Breast epithelium (tissue), 4 donors: Measurements from ENCODE around the gene ZDHHC16. TPM values are rescaled to one million over a fixed set of nuclear protein-coding genes. Genes with fewer than 3 reads are reported as not detected.
A peak's percentile ranks its signal among the peaks of the same experiment; 100 is the strongest.

Source experiments
- DNase-seq, 2 donors: peaks; one replicate each; pipeline ENCODE4 v3.0.0-alpha.2; 2019; ENCODE audit warnings: low spot score in 2 of 2
- H3K27ac ChIP-seq, 2 donors: fragments of 200-600 bp; sonication (generic) in 1 of 2; one replicate each; pipeline ENCODE4 v1.5.1; 2016 to 2019; ENCODE audit warnings: mild to moderate bottlenecking in 1 of 2
- H3K27me3 ChIP-seq, 2 donors: fragments of 200-600 bp; sonication (generic) in 1 of 2; one replicate each; pipeline versions ENCODE4 v1.5.1 to v1.6.0; 2017 to 2019; ENCODE audit warnings: control low read depth in 1 of 2, mild to moderate bottlenecking in 1 of 2
- H3K36me3 ChIP-seq: fragments of 200-600 bp; one replicate; pipeline ENCODE4 v1.5.1; 2019
- H3K4me1 ChIP-seq, 2 donors: fragments of 200-600 bp; sonication (generic); one replicate each; pipeline ENCODE4 v1.5.1; 2016 to 2019; ENCODE audit warnings: control low read depth in 1 of 2
- H3K4me3 ChIP-seq, 3 donors: fragments of 200-600 bp; sonication (generic); 1 replicate in 2 of 3; 2 replicates in 1 of 3; pipeline ENCODE4 v1.5.1; 2016 to 2019; ENCODE audit warnings: mild to moderate bottlenecking in 3 of 3, moderate library complexity in 2 of 3
- H3K9me3 ChIP-seq, 2 donors: fragments of 200-600 bp; sonication (generic) in 1 of 2; one replicate each; pipeline ENCODE4 v1.5.1; 2016 to 2019; ENCODE audit warnings: control low read depth in 1 of 2
- CTCF ChIP-seq, 3 donors: fragments of 450-650 bp; IDR thresholded peaks; one replicate each; pipeline ENCODE4 v1.5.1; 2016 to 2017; ENCODE audit warnings: antibody characterized with exemption in 3 of 3, mild to moderate bottlenecking in 3 of 3, moderate library complexity in 3 of 3
- POLR2A ChIP-seq: fragments of 450-650 bp; IDR thresholded peaks from one replicate; pipeline ENCODE4 v1.6.1; 2016; ENCODE audit warnings: antibody characterized with exemption, mild to moderate bottlenecking, moderate library complexity
- POLR2AphosphoS5 ChIP-seq, 3 donors: sonication (generic); formaldehyde crosslinking; IDR thresholded peaks; one replicate each; pipeline ENCODE4 v1.6.1; 2017; ENCODE audit warnings: antibody characterized with exemption in 3 of 3
- intact Hi-C: fragments of 100-400 bp; cut with DNase I; formaldehyde crosslinking; loops from one replicate; pipeline ENCODE4 v1.15.1; 2023; ENCODE audit warnings: low total_unique reads
- total RNA-seq, 3 donors: library from RNA; depleted of rRNA; stranded (reverse); fragments of >200 nt; gene quantifications; one replicate each; pipeline ENCODE4 v1.1.0, GENCODE V29; 2016

ZDHHC16 gene
- total RNA-seq, 3 donors from 2014 or later = 21.6 to 53.1 (median 44.6) TPM

GRCh38 chr10:97459111-97459510 lies 13.1 kb downstream of the ZDHHC16 start:
- peaks cover 11% of the 10 kb centered on the region for H3K36me3 ChIP-seq
- no peak overlapping the region for H3K27ac ChIP-seq
- no peak for TF ChIP-seq CTCF (IDR thresholded peaks at IDR 0.05)
- no peak for TF ChIP-seq POLR2AphosphoS5 (IDR thresholded peaks at IDR 0.05)
- TF ChIP-seq POLR2A = no peak
- intact Hi-C loops = no loop called here
- H3K27me3 ChIP-seq = no peaks in the 10 kb centered on the region
- H3K4me1 ChIP-seq = no peaks in the 10 kb centered on the region
- no peaks in the 10 kb centered on the region for H3K9me3 ChIP-seq
- no peak overlapping the region for H3K4me3 ChIP-seq
- DNase-seq = no peak

- TF ChIP-seq POLR2AphosphoS5 (IDR thresholded peaks at IDR 0.05) (no peak), POLR2A (no peak), CTCF (IDR thresholded peaks at IDR 0.05) (no peak)
- Histone ChIP-seq H3K4me1 (no peaks in the 10 kb centered on the region), H3K27ac (no peak overlapping the region), H3K36me3 (peaks cover 11% of the 10 kb centered on the region), H3K27me3 (no peaks in the 10 kb centered on the region), H3K4me3 (no peak overlapping the region), H3K9me3 (no peaks in the 10 kb centered on the region)
- intact Hi-C loops = loop anchor here (10.0 kb wide), 1 partner anchor 85 kb away; no protein-coding TSS in a partner anchor
- DNase-seq = no peak
Measured at GRCh38 chr10:97459933-97460332, 14.0 kb downstream of the ZDHHC16 start.

GRCh38 chr10:97462309-97462708 lies 16.3 kb downstream of the ZDHHC16 start:
- H3K36me3 ChIP-seq = peaks cover 11% of the 10 kb centered on the region
- intact Hi-C loops = loop anchor here (10.0 kb wide), 1 partner anchor 82 kb away; no protein-coding TSS in a partner anchor
- H3K27ac ChIP-seq = peak overlapping the region in 1 of 2 donors; percentile 12
- DNase-seq = no peak
- no peak overlapping the region for H3K4me3 ChIP-seq
- H3K27me3 ChIP-seq = no peaks in the 10 kb centered on the region
- no peaks in the 10 kb centered on the region for H3K4me1 ChIP-seq
- H3K9me3 ChIP-seq = no peaks in the 10 kb centered on the region
- TF ChIP-seq POLR2AphosphoS5 (IDR thresholded peaks at IDR 0.05) (no peak), CTCF (IDR thresholded peaks at IDR 0.05) (no peak), POLR2A (no peak)

- Histone ChIP-seq H3K9me3 (no peaks in the 10 kb centered on the region), H3K27ac (peak overlapping the region; percentile 48 to 65), H3K36me3 (peaks cover 11% of the 10 kb centered on the region), H3K4me3 (no peak overlapping the region), H3K4me1 (no peaks in the 10 kb centered on the region), H3K27me3 (no peaks in the 10 kb centered on the region)
- no peak for DNase-seq
- intact Hi-C loops = loop anchor here (10.0 kb wide), 1 partner anchor 81 kb away; no protein-coding TSS in a partner anchor
- TF ChIP-seq CTCF (IDR thresholded peaks at IDR 0.05) (peak; percentile 68 to 90 (median 88)), POLR2A (no peak), POLR2AphosphoS5 (IDR thresholded peaks at IDR 0.05) (peak; percentile 36 to 61 (median 55))
Measured at GRCh38 chr10:97463363-97464132, 17.6 kb downstream of the ZDHHC16 start.

- DNase-seq = no peak
- no peaks in the 10 kb centered on the region for H3K9me3 ChIP-seq
- TF ChIP-seq POLR2A = no peak
- TF ChIP-seq CTCF (IDR thresholded peaks at IDR 0.05) = no peak
- TF ChIP-seq POLR2AphosphoS5 (IDR thresholded peaks at IDR 0.05) = no peak
- H3K36me3 ChIP-seq = peaks cover 11% of the 10 kb centered on the region
- H3K4me3 ChIP-seq = no peak overlapping the region
- intact Hi-C loops = loop anchor here (10.0 kb wide), 1 partner anchor 81 kb away; no protein-coding TSS in a partner anchor
- no peaks in the 10 kb centered on the region for H3K4me1 ChIP-seq
- peak overlapping the region; percentile 27 to 65 for H3K27ac ChIP-seq
- H3K27me3 ChIP-seq = no peaks in the 10 kb centered on the region
Measured at GRCh38 chr10:97464226-97464625, 18.3 kb downstream of the ZDHHC16 start.
